B cell (primary cell): ENCODE results near the gene CTAGE8. TPM values are rescaled to one million over a fixed set of nuclear protein-coding genes. Genes with fewer than 3 reads are reported as not detected.
"Not testable (repeated sequence)": the region's sequence is repeated elsewhere in the genome, so short reads cannot be mapped to it uniquely, and the experiment has no call there.

ENCODE experiments used
- ATAC-seq: fragments of 200-7000 bp; cut with Tn5 transposase; one replicate; pipeline ENCODE4 v1.10.0; 2021; ENCODE audit warnings: low read depth, mild to moderate bottlenecking, moderate number of reproducible peaks, moderate library complexity
- CTCF ChIA-PET: fragments of 350-600 bp; sonication (Branson Sonifier 250); formaldehyde crosslinking; loops from one replicate; lab custom pipeline; 2021; ENCODE audit warnings: antibody characterized with exemption, inconsistent platforms; lab: Charles Lee
- POLR2A ChIA-PET: fragments of 350-600 bp; sonication (Branson Sonifier 250); formaldehyde crosslinking; loops from one replicate; lab custom pipeline; 2021; ENCODE audit warnings: antibody characterized with exemption; lab: Charles Lee
- DNase-seq: peaks from one replicate; pipeline ENCODE4 v3.0.0; 2013
- H2AFZ ChIP-seq: 2 replicates; pipeline ENCODE4 v1.6.1; 2012; ENCODE audit warnings: mild to moderate bottlenecking, low read depth, low read length; ENCODE audit not compliant: insufficient read depth, poor library complexity, severe bottlenecking
- H3K27ac ChIP-seq, 2 donors: 1 replicate in 1 of 2; 2 replicates in 1 of 2; pipeline ENCODE4 v1.5.1; 2012 to 2013; ENCODE audit warnings: low read length in 2 of 2, mild to moderate bottlenecking in 2 of 2, moderate library complexity in 1 of 2
- H3K27me3 ChIP-seq, 4 experiments: fragments of 200-600 bp in 1 of 4; sonication (generic) in 1 of 4; replicated peaks in 1 of 4; 1 replicate in 2 of 4; 2 replicates in 2 of 4; pipeline versions ENCODE4 v1.6.1 to v1.7.0; 2013 to 2016; ENCODE audit warnings: low read length in 3 of 4, mild to moderate bottlenecking in 2 of 4, mixed read lengths in 1 of 4, moderate library complexity in 1 of 4; ENCODE audit not compliant: insufficient read depth in 4 of 4, control insufficient read depth in 3 of 4; ENCODE audit errors: control extremely low read depth in 1 of 4
- H3K36me3 ChIP-seq, 2 experiments: replicated peaks in 1 of 2; 1 replicate in 1 of 2; 2 replicates in 1 of 2; pipeline versions ENCODE4 v1.6.1 to v1.7.1; 2013; ENCODE audit warnings: low read length in 1 of 2; ENCODE audit not compliant: insufficient read depth in 2 of 2, control insufficient read depth in 1 of 2; ENCODE audit errors: control extremely low read depth in 1 of 2, extremely low read depth in 1 of 2
- H3K4me1 ChIP-seq, 2 donors: fragments of 200-600 bp in 1 of 2; sonication (generic) in 1 of 2; 1 replicate in 1 of 2; 2 replicates in 1 of 2; pipeline versions ENCODE4 v1.5.1 to v1.6.1; 2013 to 2017; ENCODE audit warnings: low read length in 2 of 2; ENCODE audit not compliant: control insufficient read depth in 2 of 2, insufficient read depth in 2 of 2
- H3K4me2 ChIP-seq: replicated peaks from 2 replicates; pipeline ENCODE3; 2012; ENCODE audit warnings: mild to moderate bottlenecking, low read depth, low read length; ENCODE audit not compliant: poor library complexity, severe bottlenecking
- H3K4me3 ChIP-seq, 5 experiments: fragments of 200-600 bp in 1 of 5; sonication (generic) in 1 of 5; 1 replicate in 3 of 5; 2 replicates in 2 of 5; pipeline versions ENCODE4 v1.5.1 to v1.7.0; 2011 to 2016; ENCODE audit warnings: low read length in 4 of 5, mild to moderate bottlenecking in 4 of 5, low read depth in 2 of 5, control low read depth in 1 of 5, moderate library complexity in 1 of 5; ENCODE audit not compliant: insufficient read depth in 1 of 5; ENCODE audit errors: control extremely low read depth in 1 of 5, extremely low read depth in 1 of 5
- H3K79me2 ChIP-seq: fragments of 200-600 bp; sonication (generic); one replicate; pipeline ENCODE4 v1.6.0; 2016; ENCODE audit warnings: low read length; ENCODE audit not compliant: control insufficient read depth, insufficient read depth
- H3K9ac ChIP-seq: fragments of 200-600 bp; sonication (generic); 2 replicates; pipeline ENCODE4 v1.6.1; 2017; ENCODE audit warnings: mild to moderate bottlenecking, low read length, moderate library complexity
- H3K9me3 ChIP-seq, 3 donors: one replicate each; pipeline versions ENCODE4 v1.6.1 to v1.7.1; 2013; ENCODE audit warnings: low read length in 2 of 3; ENCODE audit not compliant: control insufficient read depth in 2 of 3, insufficient read depth in 1 of 3; ENCODE audit errors: control extremely low read depth in 1 of 3
- H4K20me1 ChIP-seq: 2 replicates; pipeline ENCODE4 v1.6.0; 2012; ENCODE audit warnings: mild to moderate bottlenecking, low read length; ENCODE audit not compliant: insufficient read depth, control insufficient read depth, poor library complexity, severe bottlenecking
- H3K27ac Mint-ChIP-seq: one replicate; pipeline ENCODE4 v1.8.0; 2021; ENCODE audit warnings: mixed read lengths
- H3K27me3 Mint-ChIP-seq: one replicate; pipeline ENCODE4 v1.8.0; 2021; ENCODE audit warnings: mixed read lengths
- H3K4me1 Mint-ChIP-seq: one replicate; pipeline ENCODE4 v1.8.0; 2021; ENCODE audit warnings: mixed read lengths
- H3K4me3 Mint-ChIP-seq: one replicate; pipeline ENCODE4 v1.8.0; 2021; ENCODE audit warnings: mixed read lengths
- H3K9me3 Mint-ChIP-seq: one replicate; pipeline ENCODE4 v1.8.0; 2022; ENCODE audit warnings: mixed read lengths; ENCODE audit not compliant: insufficient read depth
- WGBS: methylation state at CpG from one replicate; pipeline ENCODE4 v1.1.5; 2013; ENCODE audit warnings: missing lambda C conversion rate; ENCODE audit not compliant: insufficient coverage; 5-methylcytosine and 5-hydroxymethylcytosine counted together
- intact Hi-C: fragments of 100-400 bp; cut with micrococcal nuclease; formaldehyde crosslinking; loops from one replicate; pipeline ENCODE4 v1.10.0; 2022
- polyA plus RNA-seq: library from polyadenylated mRNA; depleted of rRNA; stranded (reverse); fragments of >200 nt; gene quantifications from 2 replicates; pipeline ENCODE4 v1.2.3, GENCODE V29; 2012
- total RNA-seq, 2 donors: library from RNA; stranded (reverse); fragments of 120-200 nt in 1 of 2; gene quantifications; 1 replicate in 1 of 2; 2 replicates in 1 of 2; pipeline versions ENCODE4 v1.2.3 to v1.2.4, GENCODE V29; 2013 to 2022

The CTAGE8 gene
- total and polyA plus RNA-seq, 2 donors (not counting 1 experiment from before 2014, with no cell fraction given) = 0.91 to 1.3 TPM

- DNase-seq, CTCF ChIA-PET, intact Hi-C loops, H3K4me2 ChIP-seq, POLR2A ChIA-PET, ATAC-seq, H3K27ac Mint-ChIP-seq, H3K9me3 ChIP-seq, H3K27me3 ChIP-seq, H3K4me3 ChIP-seq, H3K27me3 Mint-ChIP-seq, H3K79me2 ChIP-seq, H3K4me1 Mint-ChIP-seq, H3K9me3 Mint-ChIP-seq, H3K36me3 ChIP-seq, H3K4me3 Mint-ChIP-seq, H3K27ac ChIP-seq, H3K4me1 ChIP-seq, H2AFZ ChIP-seq, H4K20me1 ChIP-seq, H3K9ac ChIP-seq: not testable (repeated sequence)
- WGBS = no CpG with 5 or more reads among the region's 2 CpGs
These were observed 40.6 kb upstream of the CTAGE8 start for GRCh38 chr7:144309702-144310101.

GRCh38 chr7:144305156-144305555 is 36.1 kb upstream of the CTAGE8 start:
- H4K20me1 ChIP-seq, H3K4me3 Mint-ChIP-seq, CTCF ChIA-PET, H3K4me1 Mint-ChIP-seq, H3K9ac ChIP-seq, H3K27ac ChIP-seq, H3K36me3 ChIP-seq, H3K4me1 ChIP-seq, H2AFZ ChIP-seq, H3K9me3 ChIP-seq, H3K27ac Mint-ChIP-seq, H3K4me3 ChIP-seq, POLR2A ChIA-PET, H3K4me2 ChIP-seq, DNase-seq, H3K27me3 ChIP-seq, H3K79me2 ChIP-seq, intact Hi-C loops, H3K9me3 Mint-ChIP-seq, ATAC-seq, H3K27me3 Mint-ChIP-seq: not testable (repeated sequence)
- WGBS = no CpG with 5 or more reads among the region's 2 CpGs

GRCh38 chr7:144303607-144304006 is 34.5 kb upstream of the CTAGE8 start:
- H3K4me2 ChIP-seq, H3K27me3 ChIP-seq, H3K4me1 Mint-ChIP-seq, H2AFZ ChIP-seq, H3K4me3 ChIP-seq, POLR2A ChIA-PET, H3K9me3 Mint-ChIP-seq, H3K4me1 ChIP-seq, H3K27ac ChIP-seq, intact Hi-C loops, ATAC-seq, H4K20me1 ChIP-seq, H3K9ac ChIP-seq, CTCF ChIA-PET, DNase-seq, H3K27me3 Mint-ChIP-seq, H3K9me3 ChIP-seq, H3K4me3 Mint-ChIP-seq, H3K79me2 ChIP-seq, H3K27ac Mint-ChIP-seq, H3K36me3 ChIP-seq: not testable (repeated sequence)
- WGBS = no CpG with 5 or more reads among the region's 5 CpGs

GRCh38 chr7:144302578-144303303 is 33.7 kb upstream of the CTAGE8 start:
- no CpG with 5 or more reads among the region's 1 CpG for WGBS
- DNase-seq, H3K79me2 ChIP-seq, H3K4me1 Mint-ChIP-seq, H3K9me3 ChIP-seq, H3K27ac ChIP-seq, H3K27me3 Mint-ChIP-seq, H3K9ac ChIP-seq, H3K4me2 ChIP-seq, CTCF ChIA-PET, H3K27me3 ChIP-seq, H2AFZ ChIP-seq, H3K4me3 Mint-ChIP-seq, ATAC-seq, H3K4me3 ChIP-seq, H3K9me3 Mint-ChIP-seq, H4K20me1 ChIP-seq, H3K27ac Mint-ChIP-seq, H3K36me3 ChIP-seq, intact Hi-C loops, POLR2A ChIA-PET, H3K4me1 ChIP-seq: not testable (repeated sequence)
